ENCODE results near the gene RND1.

- TF ChIP-seq, protein P1, sequence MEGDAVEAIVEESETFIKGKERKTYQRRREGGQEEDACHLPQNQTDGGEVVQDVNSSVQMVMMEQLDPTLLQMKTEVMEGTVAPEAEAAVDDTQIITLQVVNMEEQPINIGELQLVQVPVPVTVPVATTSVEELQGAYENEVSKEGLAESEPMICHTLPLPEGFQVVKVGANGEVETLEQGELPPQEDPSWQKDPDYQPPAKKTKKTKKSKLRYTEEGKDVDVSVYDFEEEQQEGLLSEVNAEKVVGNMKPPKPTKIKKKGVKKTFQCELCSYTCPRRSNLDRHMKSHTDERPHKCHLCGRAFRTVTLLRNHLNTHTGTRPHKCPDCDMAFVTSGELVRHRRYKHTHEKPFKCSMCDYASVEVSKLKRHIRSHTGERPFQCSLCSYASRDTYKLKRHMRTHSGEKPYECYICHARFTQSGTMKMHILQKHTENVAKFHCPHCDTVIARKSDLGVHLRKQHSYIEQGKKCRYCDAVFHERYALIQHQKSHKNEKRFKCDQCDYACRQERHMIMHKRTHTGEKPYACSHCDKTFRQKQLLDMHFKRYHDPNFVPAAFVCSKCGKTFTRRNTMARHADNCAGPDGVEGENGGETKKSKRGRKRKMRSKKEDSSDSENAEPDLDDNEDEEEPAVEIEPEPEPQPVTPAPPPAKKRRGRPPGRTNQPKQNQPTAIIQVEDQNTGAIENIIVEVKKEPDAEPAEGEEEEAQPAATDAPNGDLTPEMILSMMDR (IDR thresholded peaks at IDR 0.05; ENCODE audit: low read depth, low read length), result no peak
- TF ChIP-seq POLR2A (IDR thresholded peaks at IDR 0.05; ENCODE audit: extremely low read depth, insufficient read length), result no peak
- TF ChIP-seq, protein P2, sequence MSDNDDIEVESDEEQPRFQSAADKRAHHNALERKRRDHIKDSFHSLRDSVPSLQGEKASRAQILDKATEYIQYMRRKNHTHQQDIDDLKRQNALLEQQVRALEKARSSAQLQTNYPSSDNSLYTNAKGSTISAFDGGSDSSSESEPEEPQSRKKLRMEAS (IDR thresholded peaks at IDR 0.05; ENCODE audit: low read depth, low read length), result no peak
Observed at GRCh38 chr12:48832321-48833060, 33.2 kb downstream of the RND1 start.

Measured in NB4 (cell line).